Measurements from ENCODE around the gene SLC22A3. TPM values are rescaled to one million over a fixed set of nuclear protein-coding genes. Genes with fewer than 3 reads are reported as not detected.
"Not testable (repeated sequence)": the region's sequence is repeated elsewhere in the genome, so short reads cannot be mapped to it uniquely, and the experiment has no call there.

Gene SLC22A3
- total and polyA plus RNA-seq, 2 donors (not counting 1 experiment from before 2014, with no cell fraction given) = not detected

- WGBS (ENCODE audit: insufficient coverage) = 81% methylated on average over 3 of the region's 4 CpGs
- CTCF ChIA-PET = no interaction called here
- Histone ChIP-seq H2AFZ (ENCODE audit: insufficient read depth, low read depth, low read length, poor library complexity, severe bottlenecking) (no peak overlapping the region), H4K20me1 (ENCODE audit: control insufficient read depth, insufficient read depth, low read length, poor library complexity, severe bottlenecking) (no peaks in the 10 kb centered on the region), H3K9me3 (ENCODE audit: control extremely low read depth in 1 of 3, control insufficient read depth in 2 of 3, insufficient read depth in 1 of 3, low read length in 2 of 3) (no peaks in the 10 kb centered on the region), H3K36me3 (replicated peaks in 1 of 2; ENCODE audit: control extremely low read depth in 1 of 2, control insufficient read depth in 1 of 2, extremely low read depth in 1 of 2, insufficient read depth in 2 of 2, low read length in 1 of 2) (no peaks in the 10 kb centered on the region), H3K4me1 (ENCODE audit: control insufficient read depth in 2 of 2, insufficient read depth in 2 of 2, low read length in 2 of 2) (no peaks in the 10 kb centered on the region), H3K4me2 (replicated peaks; ENCODE audit: low read depth, low read length, poor library complexity, severe bottlenecking) (no peak overlapping the region), H3K79me2 (ENCODE audit: control insufficient read depth, insufficient read depth, low read length) (no peaks in the 10 kb centered on the region), H3K4me3 (ENCODE audit: control extremely low read depth in 1 of 5, extremely low read depth in 1 of 5, insufficient read depth in 1 of 5, low read depth in 2 of 5, low read length in 4 of 5) (no peak overlapping the region), H3K9ac (ENCODE audit: low read length) (no peak overlapping the region), H3K27me3 (replicated peaks in 1 of 4; ENCODE audit: control extremely low read depth in 1 of 4, control insufficient read depth in 3 of 4, insufficient read depth in 4 of 4, low read length in 3 of 4) (peaks cover 0 to 7% (median 0%) of the 10 kb centered on the region in 4 experiments), H3K27ac (ENCODE audit: low read length in 2 of 2) (no peak overlapping the region)
- Mint-ChIP-seq H3K4me3 (no peak overlapping the region), H3K27me3 (peaks cover 45% of the 10 kb centered on the region), H3K27ac (no peak overlapping the region), H3K4me1 (no peaks in the 10 kb centered on the region), H3K9me3 (ENCODE audit: insufficient read depth) (peaks cover 3% of the 10 kb centered on the region)
- ATAC-seq (ENCODE audit: low read depth) (no peak), DNase-seq (no peak)
- intact Hi-C loops (cut with micrococcal nuclease) = no loop called here
- POLR2A ChIA-PET = no interaction called here
- TF ChIP-seq EZH2 (IDR thresholded peaks at IDR 0.05; ENCODE audit: borderline replicate concordance, insufficient read depth, low read depth, low read length, poor library complexity, severe bottlenecking) (no peak), CTCF (IDR thresholded peaks at IDR 0.05) (no peak)
Measured at GRCh38 chr6:160447350-160447749, 99.2 kb downstream of the SLC22A3 start.

- H3K4me1 Mint-ChIP-seq; DNase-seq; H4K20me1 ChIP-seq (ENCODE audit: control insufficient read depth, insufficient read depth, low read length, poor library complexity, severe bottlenecking); H3K27me3 ChIP-seq (replicated peaks in 1 of 4; ENCODE audit: control extremely low read depth in 1 of 4, control insufficient read depth in 3 of 4, insufficient read depth in 4 of 4, low read length in 3 of 4); H3K9me3 ChIP-seq (ENCODE audit: control extremely low read depth in 1 of 3, control insufficient read depth in 2 of 3, insufficient read depth in 1 of 3, low read length in 2 of 3); H3K27ac ChIP-seq (ENCODE audit: low read length in 2 of 2); H3K9ac ChIP-seq (ENCODE audit: low read length); H3K36me3 ChIP-seq (replicated peaks in 1 of 2; ENCODE audit: control extremely low read depth in 1 of 2, control insufficient read depth in 1 of 2, extremely low read depth in 1 of 2, insufficient read depth in 2 of 2, low read length in 1 of 2); ATAC-seq (ENCODE audit: low read depth); H2AFZ ChIP-seq (ENCODE audit: insufficient read depth, low read depth, low read length, poor library complexity, severe bottlenecking); POLR2A ChIA-PET; H3K79me2 ChIP-seq (ENCODE audit: control insufficient read depth, insufficient read depth, low read length); H3K4me2 ChIP-seq (replicated peaks; ENCODE audit: low read depth, low read length, poor library complexity, severe bottlenecking); H3K4me1 ChIP-seq (ENCODE audit: control insufficient read depth in 2 of 2, insufficient read depth in 2 of 2, low read length in 2 of 2); H3K27ac Mint-ChIP-seq; H3K9me3 Mint-ChIP-seq (ENCODE audit: insufficient read depth); H3K4me3 Mint-ChIP-seq; H3K4me3 ChIP-seq (ENCODE audit: control extremely low read depth in 1 of 5, extremely low read depth in 1 of 5, insufficient read depth in 1 of 5, low read depth in 2 of 5, low read length in 4 of 5): not testable (repeated sequence)
- intact Hi-C loops (cut with micrococcal nuclease) = loop anchor here (10.0 kb wide), 1 partner anchor 1285 kb away; the partner anchor contains the start of gene FNDC1
- 81% methylated on average over 2 of the region's 4 CpGs for WGBS (ENCODE audit: insufficient coverage)
- peaks cover 40% of the 10 kb centered on the region for H3K27me3 Mint-ChIP-seq
- CTCF ChIA-PET = interaction anchor here (1.3 kb wide), 1 partner anchor 587 kb away, joined by 3 read pairs; no protein-coding TSS in a partner anchor
Measured at GRCh38 chr6:160449787-160450186, 101.6 kb downstream of the SLC22A3 start.
